Skeletal muscle satellite cell (primary cell): ENCODE data around the gene SPATA25.

Experiments
- H3K27me3 ChIP-seq: 2 replicates; pipeline ENCODE4 v1.7.0; 2013; ENCODE audit warnings: low read length; ENCODE audit not compliant: control insufficient read depth, insufficient read depth
- H3K36me3 ChIP-seq: 2 replicates; pipeline ENCODE4 v1.7.0; 2013; ENCODE audit warnings: mild to moderate bottlenecking, control low read depth, low read length; ENCODE audit not compliant: insufficient read depth
- H3K4me1 ChIP-seq: 2 replicates; pipeline ENCODE4 v1.7.0; 2013; ENCODE audit warnings: low read length; ENCODE audit not compliant: control insufficient read depth, insufficient read depth
- H3K4me2 ChIP-seq: 2 replicates; pipeline ENCODE4 v1.7.0; 2013; ENCODE audit warnings: mild to moderate bottlenecking, low read length
- H3K4me3 ChIP-seq: 2 replicates; pipeline ENCODE4 v1.7.0; 2013; ENCODE audit warnings: low read length
- H3K9ac ChIP-seq: 2 replicates; pipeline ENCODE4 v1.7.0; 2013; ENCODE audit warnings: mild to moderate bottlenecking, low read depth, low read length, moderate library complexity
- H3K9me3 ChIP-seq: replicated peaks from 2 replicates; pipeline ENCODE4 v1.7.0; 2013; ENCODE audit warnings: mild to moderate bottlenecking, control low read depth, low read length

The SPATA25 gene

GRCh38 chr20:45857882-45858216, 29.6 kb downstream of the SPATA25 start:
- peaks cover 19% of the 10 kb centered on the region for H3K4me1 ChIP-seq
- peak overlapping the region; percentile 77 for H3K9ac ChIP-seq
- peaks cover 8% of the 10 kb centered on the region for H3K36me3 ChIP-seq
- no peaks in the 10 kb centered on the region for H3K9me3 ChIP-seq
- H3K4me2 ChIP-seq: peak overlapping the region; percentile 98
- H3K4me3 ChIP-seq: peak overlapping the region; percentile 93
- H3K27me3 ChIP-seq: no peaks in the 10 kb centered on the region

GRCh38 chr20:45857114-45857881, 30.1 kb downstream of the SPATA25 start, which contains the start of the genes ACOT8 and ZSWIM3:
Gene ACOT8 (minus strand): TSS chr20:45857392. CDS start chr20:45857315, 77 bp downstream.
Gene ZSWIM3 (plus strand): TSS chr20:45857614. CDS start chr20:45857826, 212 bp downstream.
- Histone ChIP-seq H3K9me3 (no peaks in the 10 kb centered on the region), H3K4me1 (peaks cover 19% of the 10 kb centered on the region), H3K4me2 (peak within 1 kb of the TSS; percentile 98), H3K9ac (peak within 1 kb of the TSS; percentile 89), H3K4me3 (peak within 1 kb of the TSS; percentile 93), H3K27me3 (no peaks in the 10 kb centered on the region), H3K36me3 (peaks cover 8% of the 10 kb centered on the region)

- H3K9ac ChIP-seq: no peak overlapping the region
- H3K27me3 ChIP-seq: no peaks in the 10 kb centered on the region
- no peak overlapping the region for H3K4me2 ChIP-seq
- peaks cover 19% of the 10 kb centered on the region for H3K4me1 ChIP-seq
- H3K4me3 ChIP-seq: no peak overlapping the region
- peaks cover 18% of the 10 kb centered on the region for H3K36me3 ChIP-seq
- H3K9me3 ChIP-seq: no peaks in the 10 kb centered on the region
Observed at GRCh38 chr20:45853484-45853883, 33.9 kb downstream of the SPATA25 start.

GRCh38 chr20:45852326-45852725, 35.1 kb downstream of the SPATA25 start:
- Histone ChIP-seq H3K36me3 (peaks cover 23% of the 10 kb centered on the region), H3K27me3 (no peaks in the 10 kb centered on the region)

GRCh38 chr20:45851501-45851900, 35.9 kb downstream of the SPATA25 start:
- Histone ChIP-seq H3K9me3 (no peaks in the 10 kb centered on the region), H3K4me1 (peaks cover 9% of the 10 kb centered on the region), H3K4me3 (no peak overlapping the region), H3K9ac (no peak overlapping the region), H3K27me3 (no peaks in the 10 kb centered on the region), H3K4me2 (no peak overlapping the region), H3K36me3 (peaks cover 24% of the 10 kb centered on the region)

More at GRCh38 chr20:45852326-45852725, 35.1 kb downstream of the SPATA25 start:
- no peak overlapping the region for H3K4me3 ChIP-seq
- no peak overlapping the region for H3K4me2 ChIP-seq
- H3K9ac ChIP-seq: no peak overlapping the region
- H3K9me3 ChIP-seq: no peaks in the 10 kb centered on the region
- H3K4me1 ChIP-seq: peaks cover 12% of the 10 kb centered on the region

GRCh38 chr20:45850926-45851325, 36.5 kb downstream of the SPATA25 start:
- H3K27me3 ChIP-seq: no peaks in the 10 kb centered on the region
- peaks cover 29% of the 10 kb centered on the region for H3K36me3 ChIP-seq
- no peak overlapping the region for H3K9ac ChIP-seq
- H3K9me3 ChIP-seq: no peaks in the 10 kb centered on the region
- no peak overlapping the region for H3K4me2 ChIP-seq
- H3K4me1 ChIP-seq: peaks cover 3% of the 10 kb centered on the region
- H3K4me3 ChIP-seq: no peak overlapping the region

GRCh38 chr20:45850238-45850637, 37.2 kb downstream of the SPATA25 start:
- no peak overlapping the region for H3K9ac ChIP-seq
- H3K4me3 ChIP-seq: no peak overlapping the region
- H3K4me2 ChIP-seq: no peak overlapping the region
- H3K36me3 ChIP-seq: peaks cover 36% of the 10 kb centered on the region
- no peaks in the 10 kb centered on the region for H3K27me3 ChIP-seq
- no peaks in the 10 kb centered on the region for H3K9me3 ChIP-seq
- no peaks in the 10 kb centered on the region for H3K4me1 ChIP-seq

GRCh38 chr20:45848969-45849582, 38.3 kb downstream of the SPATA25 start:
- Histone ChIP-seq H3K4me3 (no peak overlapping the region), H3K27me3 (no peaks in the 10 kb centered on the region), H3K36me3 (peaks cover 38% of the 10 kb centered on the region), H3K9ac (no peak overlapping the region), H3K9me3 (no peaks in the 10 kb centered on the region), H3K4me1 (no peaks in the 10 kb centered on the region), H3K4me2 (no peak overlapping the region)

- no peaks in the 10 kb centered on the region for H3K27me3 ChIP-seq
- H3K9me3 ChIP-seq: no peaks in the 10 kb centered on the region
- H3K9ac ChIP-seq: no peak overlapping the region
- peaks cover 41% of the 10 kb centered on the region for H3K36me3 ChIP-seq
- no peak overlapping the region for H3K4me3 ChIP-seq
- no peaks in the 10 kb centered on the region for H3K4me1 ChIP-seq
- no peak overlapping the region for H3K4me2 ChIP-seq
Observed at GRCh38 chr20:45848421-45848820, 39.0 kb downstream of the SPATA25 start.

GRCh38 chr20:45845452-45845851, 42.0 kb downstream of the SPATA25 start:
- H3K4me2 ChIP-seq: no peak overlapping the region
- no peaks in the 10 kb centered on the region for H3K9me3 ChIP-seq
- peaks cover 64% of the 10 kb centered on the region for H3K36me3 ChIP-seq
- no peaks in the 10 kb centered on the region for H3K27me3 ChIP-seq
- H3K4me1 ChIP-seq: no peaks in the 10 kb centered on the region
- no peak overlapping the region for H3K9ac ChIP-seq
- no peak overlapping the region for H3K4me3 ChIP-seq

GRCh38 chr20:45843506-45843905, 43.9 kb downstream of the SPATA25 start:
- no peaks in the 10 kb centered on the region for H3K4me1 ChIP-seq
- H3K9ac ChIP-seq: no peak overlapping the region
- H3K4me2 ChIP-seq: no peak overlapping the region
- H3K36me3 ChIP-seq: peaks cover 64% of the 10 kb centered on the region
- H3K9me3 ChIP-seq: no peaks in the 10 kb centered on the region
- H3K4me3 ChIP-seq: no peak overlapping the region
- H3K27me3 ChIP-seq: no peaks in the 10 kb centered on the region
